Calu3 (cell line): ENCODE measurements around the gene RIPK4. TPM values are rescaled to one million over a fixed set of nuclear protein-coding genes. Genes with fewer than 3 reads are reported as not detected.
"Not testable (repeated sequence)": the region's sequence is repeated elsewhere in the genome, so short reads cannot be mapped to it uniquely, and the experiment has no call there.

Experiments used
- BruUV-seq: library from RNA; stranded (reverse); fragments of 400-500 nt; replicated peaks from 2 replicates; lab custom pipeline; 2021; lab: Mats Ljungman, UMichigan
- CTCF ChIA-PET: fragments of 300-600 bp; sonication (Branson Sonifier 250); formaldehyde crosslinking; loops from one replicate; lab custom pipeline; 2022; ENCODE audit warnings: antibody characterized with exemption; lab: Charles Lee
- DNase-seq: peaks from one replicate; pipeline ENCODE4 v3.0.0; 2022
- H3K27ac Mint-ChIP-seq: one replicate; pipeline ENCODE4 v1.8.0; 2022; ENCODE audit warnings: mixed read lengths; ENCODE audit not compliant: unreplicated experiment
- H3K27me3 Mint-ChIP-seq: one replicate; pipeline ENCODE4 v1.8.0; 2022; ENCODE audit warnings: mixed read lengths; ENCODE audit not compliant: unreplicated experiment
- H3K36me3 Mint-ChIP-seq: one replicate; pipeline ENCODE4 v1.8.0; 2022; ENCODE audit warnings: mild to moderate bottlenecking, moderate library complexity, mixed read lengths; ENCODE audit not compliant: insufficient read depth, unreplicated experiment
- H3K4me1 Mint-ChIP-seq: one replicate; pipeline ENCODE4 v1.8.0; 2022; ENCODE audit warnings: mild to moderate bottlenecking, low read depth, mixed read lengths; ENCODE audit not compliant: unreplicated experiment
- H3K4me3 Mint-ChIP-seq: one replicate; pipeline ENCODE4 v1.8.0; 2022; ENCODE audit warnings: mild to moderate bottlenecking, low read depth, moderate library complexity, mixed read lengths; ENCODE audit not compliant: unreplicated experiment
- H3K9me3 Mint-ChIP-seq: one replicate; pipeline ENCODE4 v1.8.0; 2022; ENCODE audit warnings: low read depth, mixed read lengths; ENCODE audit not compliant: unreplicated experiment
- intact Hi-C: fragments of 100-400 bp; cut with micrococcal nuclease; formaldehyde crosslinking; loops from one replicate; pipeline ENCODE4 v1.10.0; 2022; ENCODE audit not compliant: unreplicated experiment
- total RNA-seq: library from RNA; stranded (reverse); gene quantifications from 2 replicates; pipeline ENCODE4 v1.2.3, GENCODE V29; 2022
- TF ChIP-seq, protein P1 (sequence below): fragments of 200-600 bp; IDR thresholded peaks from one replicate; pipeline ENCODE4 v1.8.0; 2022; ENCODE audit warnings: antibody characterized with exemption; ENCODE audit not compliant: unreplicated experiment

RIPK4 gene
- total RNA-seq, 1 experiment from 2014 or later = 30.3 TPM

- H3K4me1 Mint-ChIP-seq = peaks cover 46% of the 10 kb centered on the region
- H3K9me3 Mint-ChIP-seq = no peaks in the 10 kb centered on the region
- peak overlapping the region; percentile 70 for H3K27ac Mint-ChIP-seq
- DNase-seq = no peak
- H3K36me3 Mint-ChIP-seq = peaks cover 10% of the 10 kb centered on the region
- intact Hi-C loops = loop anchor here (5.0 kb wide), 1 partner anchor 39 kb away; no protein-coding TSS in a partner anchor
- no peak overlapping the region for H3K4me3 Mint-ChIP-seq
- H3K27me3 Mint-ChIP-seq = no peaks in the 10 kb centered on the region
- no TSS peak for BruUV-seq
- CTCF ChIA-PET = interaction anchor here (1.0 to 1.4 kb wide), 2 partner anchors 75 to 104 kb away, joined by 3 to 8 read pairs; no protein-coding TSS in a partner anchor
- TF ChIP-seq, protein P1, sequence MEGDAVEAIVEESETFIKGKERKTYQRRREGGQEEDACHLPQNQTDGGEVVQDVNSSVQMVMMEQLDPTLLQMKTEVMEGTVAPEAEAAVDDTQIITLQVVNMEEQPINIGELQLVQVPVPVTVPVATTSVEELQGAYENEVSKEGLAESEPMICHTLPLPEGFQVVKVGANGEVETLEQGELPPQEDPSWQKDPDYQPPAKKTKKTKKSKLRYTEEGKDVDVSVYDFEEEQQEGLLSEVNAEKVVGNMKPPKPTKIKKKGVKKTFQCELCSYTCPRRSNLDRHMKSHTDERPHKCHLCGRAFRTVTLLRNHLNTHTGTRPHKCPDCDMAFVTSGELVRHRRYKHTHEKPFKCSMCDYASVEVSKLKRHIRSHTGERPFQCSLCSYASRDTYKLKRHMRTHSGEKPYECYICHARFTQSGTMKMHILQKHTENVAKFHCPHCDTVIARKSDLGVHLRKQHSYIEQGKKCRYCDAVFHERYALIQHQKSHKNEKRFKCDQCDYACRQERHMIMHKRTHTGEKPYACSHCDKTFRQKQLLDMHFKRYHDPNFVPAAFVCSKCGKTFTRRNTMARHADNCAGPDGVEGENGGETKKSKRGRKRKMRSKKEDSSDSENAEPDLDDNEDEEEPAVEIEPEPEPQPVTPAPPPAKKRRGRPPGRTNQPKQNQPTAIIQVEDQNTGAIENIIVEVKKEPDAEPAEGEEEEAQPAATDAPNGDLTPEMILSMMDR = no peak
Observed at GRCh38 chr21:41716751-41717150, 50.1 kb downstream of the RIPK4 start.

GRCh38 chr21:41715649-41716281 is 51.1 kb downstream of the RIPK4 start:
- TF ChIP-seq, protein P1 = no peak
- no TSS peak for BruUV-seq
- Mint-ChIP-seq H3K27me3 (no peaks in the 10 kb centered on the region), H3K4me3 (peak overlapping the region; percentile 21), H3K36me3 (peaks cover 12% of the 10 kb centered on the region), H3K27ac (peak overlapping the region; percentile 82), H3K9me3 (no peaks in the 10 kb centered on the region), H3K4me1 (peaks cover 48% of the 10 kb centered on the region)
- peak; percentile 84 for DNase-seq
- CTCF ChIA-PET = interaction anchor here (0.5 to 1.4 kb wide), 8 partner anchors 11 to 219 kb away, joined by 3 to 8 read pairs (median 4); no protein-coding TSS in a partner anchor
- intact Hi-C loops = loop anchor here (5.0 kb wide), 1 partner anchor 38 kb away; no protein-coding TSS in a partner anchor

DNA sequence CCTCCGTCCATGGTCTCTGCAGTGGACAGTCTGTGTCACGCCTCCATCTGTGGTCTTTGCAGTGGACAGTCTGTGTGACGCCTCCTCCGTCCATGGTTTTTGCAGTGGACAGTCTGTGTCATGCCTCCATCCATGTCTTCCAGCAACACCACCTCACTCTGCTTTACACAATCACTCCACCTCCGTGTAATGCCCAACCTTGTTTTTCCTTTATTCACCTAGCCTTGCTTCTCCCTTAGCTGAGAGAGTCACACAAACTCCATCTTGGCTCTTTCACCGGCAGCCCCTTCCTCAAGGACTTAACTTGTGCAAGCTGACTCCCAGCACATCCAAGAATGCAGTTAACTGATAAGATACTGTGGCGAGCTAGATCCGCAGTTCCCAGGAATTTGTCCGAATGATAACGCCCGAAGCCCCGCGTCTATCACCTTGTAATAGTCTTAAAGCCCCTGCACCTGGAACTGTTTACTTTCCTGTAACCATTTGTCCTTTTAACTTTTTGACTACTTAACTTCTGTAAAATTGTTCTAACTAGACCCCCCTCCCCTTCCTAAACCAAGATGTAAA is 52.5 kb downstream of the RIPK4 start:
- Mint-ChIP-seq H3K4me1 (peaks cover 48% of the 10 kb centered on the region), H3K27ac (peak overlapping the region; percentile 13), H3K36me3 (peaks cover 12% of the 10 kb centered on the region)
- H3K4me3 Mint-ChIP-seq, H3K9me3 Mint-ChIP-seq, intact Hi-C loops, H3K27me3 Mint-ChIP-seq, BruUV-seq, DNase-seq, CTCF ChIA-PET: not testable (repeated sequence)

GRCh38 chr21:41713495-41714281 is 53.2 kb downstream of the RIPK4 start:
- Mint-ChIP-seq H3K9me3 (no peaks in the 10 kb centered on the region), H3K27ac (peak overlapping the region; percentile 13), H3K27me3 (no peaks in the 10 kb centered on the region), H3K4me3 (no peak overlapping the region), H3K36me3 (peaks cover 12% of the 10 kb centered on the region), H3K4me1 (peaks cover 48% of the 10 kb centered on the region)
- DNase-seq = no peak
- no TSS peak for BruUV-seq
- intact Hi-C loops = no loop called here
- TF ChIP-seq, protein P1 = no peak
- CTCF ChIA-PET = no interaction called here
